GM23248 (cell line): ENCODE results near the gene NCOA4. TPM values are rescaled to one million over a fixed set of nuclear protein-coding genes. Genes with fewer than 3 reads are reported as not detected.

ENCODE experiments used
- DNase-seq: peaks from one replicate; pipeline ENCODE4 v3.0.0-alpha.2; 2015
- H2AFZ ChIP-seq: fragments of 200-600 bp; sonication (generic); 2 replicates; pipeline ENCODE4 v1.6.1; 2016; ENCODE audit warnings: antibody characterized with exemption
- H3F3A ChIP-seq: fragments of 200-600 bp; sonication (generic); 2 replicates; pipeline ENCODE4 v1.6.1; 2016; ENCODE audit warnings: mild to moderate bottlenecking, antibody characterized with exemption, mixed run types; ENCODE audit not compliant: insufficient read depth
- H3K27ac ChIP-seq: fragments of 200-600 bp; sonication (generic); 2 replicates; pipeline ENCODE4 v1.5.1; 2016; ENCODE audit warnings: mild to moderate bottlenecking
- H3K27me3 ChIP-seq: fragments of 200-600 bp; sonication (generic); replicated peaks from 2 replicates; pipeline ENCODE4 v1.6.1; 2016; ENCODE audit warnings: mild to moderate bottlenecking; ENCODE audit not compliant: insufficient read depth
- H3K36me3 ChIP-seq: fragments of 200-600 bp; sonication (generic); 2 replicates; pipeline ENCODE4 v1.6.1; 2016; ENCODE audit warnings: low read depth, mild to moderate bottlenecking
- H3K4me1 ChIP-seq: fragments of 200-600 bp; sonication (generic); 2 replicates; pipeline ENCODE4 v1.6.1; 2016; ENCODE audit warnings: mild to moderate bottlenecking; ENCODE audit not compliant: insufficient read depth
- H3K4me2 ChIP-seq: fragments of 200-600 bp; sonication (generic); one replicate; pipeline ENCODE4 v1.6.1; 2016; ENCODE audit warnings: mild to moderate bottlenecking; ENCODE audit not compliant: unreplicated experiment
- H3K4me3 ChIP-seq: fragments of 200-600 bp; sonication (generic); 2 replicates; pipeline ENCODE4 v1.5.1; 2016; ENCODE audit warnings: mild to moderate bottlenecking
- H3K79me2 ChIP-seq: fragments of 200-600 bp; sonication (generic); 2 replicates; pipeline ENCODE4 v1.6.1; 2016; ENCODE audit warnings: mild to moderate bottlenecking; ENCODE audit not compliant: insufficient read depth
- H3K9ac ChIP-seq: fragments of 200-600 bp; sonication (generic); 2 replicates; pipeline ENCODE4 v1.6.1; 2016; ENCODE audit warnings: mild to moderate bottlenecking
- H3K9me2 ChIP-seq: fragments of 200-600 bp; sonication (generic); 2 replicates; pipeline ENCODE4 v1.6.1; 2016; ENCODE audit warnings: mixed run types, mild to moderate bottlenecking, moderate library complexity; ENCODE audit not compliant: insufficient read depth
- H3K9me3 ChIP-seq: fragments of 200-600 bp; sonication (generic); one replicate; pipeline ENCODE4 v1.6.1; 2017; ENCODE audit warnings: low read depth
- H4K20me1 ChIP-seq: fragments of 200-600 bp; sonication (generic); 2 replicates; pipeline ENCODE4 v1.6.0; 2016; ENCODE audit not compliant: insufficient read depth
- EZH2 ChIP-seq: fragments of 200-600 bp; sonication (generic); IDR thresholded peaks from 2 replicates; pipeline ENCODE4 v1.6.1; 2018; ENCODE audit warnings: antibody characterized with exemption, mild to moderate bottlenecking; ENCODE audit not compliant: insufficient read depth, poor library complexity, severe bottlenecking
- EZH2phosphoT487 ChIP-seq: fragments of 200-600 bp; sonication (generic); IDR thresholded peaks from 2 replicates; pipeline ENCODE4 v1.6.1; 2018; ENCODE audit warnings: antibody characterized with exemption, moderate library complexity, mild to moderate bottlenecking, low read depth; ENCODE audit not compliant: insufficient read depth
- WGBS, 2 experiments: methylation state at CpG; one replicate each; pipeline ENCODE4 v1.1.6; 2015 to 2017; ENCODE audit warnings: low lambda C conversion rate in 2 of 2, low coverage in 1 of 2; ENCODE audit errors: missing lambda C conversion rate in 2 of 2; 5-methylcytosine and 5-hydroxymethylcytosine counted together
- in situ Hi-C: fragments of 300-500 bp; cut with MboI; formaldehyde crosslinking; loops from 2 replicates; pipeline ENCODE4 v1.15.0; 2020
- polyA plus RNA-seq: library from polyadenylated mRNA; unstranded; fragments of >200 nt; fragmentation: Nextera tagmentation; extraction: Ambion mirVana; gene quantifications from 2 replicates; pipeline ENCODE4 v1.2.1, GENCODE V29; 2016
- total RNA-seq: library from RNA; depleted of rRNA; stranded (reverse); fragments of >200 nt; shearing (Covaris generic); gene quantifications from 2 replicates; pipeline ENCODE4 v1.2.3, GENCODE V29; 2014

The NCOA4 gene
- total and polyA plus RNA-seq, 2 experiments from 2014 or later = 112 to 164 TPM

DNA sequence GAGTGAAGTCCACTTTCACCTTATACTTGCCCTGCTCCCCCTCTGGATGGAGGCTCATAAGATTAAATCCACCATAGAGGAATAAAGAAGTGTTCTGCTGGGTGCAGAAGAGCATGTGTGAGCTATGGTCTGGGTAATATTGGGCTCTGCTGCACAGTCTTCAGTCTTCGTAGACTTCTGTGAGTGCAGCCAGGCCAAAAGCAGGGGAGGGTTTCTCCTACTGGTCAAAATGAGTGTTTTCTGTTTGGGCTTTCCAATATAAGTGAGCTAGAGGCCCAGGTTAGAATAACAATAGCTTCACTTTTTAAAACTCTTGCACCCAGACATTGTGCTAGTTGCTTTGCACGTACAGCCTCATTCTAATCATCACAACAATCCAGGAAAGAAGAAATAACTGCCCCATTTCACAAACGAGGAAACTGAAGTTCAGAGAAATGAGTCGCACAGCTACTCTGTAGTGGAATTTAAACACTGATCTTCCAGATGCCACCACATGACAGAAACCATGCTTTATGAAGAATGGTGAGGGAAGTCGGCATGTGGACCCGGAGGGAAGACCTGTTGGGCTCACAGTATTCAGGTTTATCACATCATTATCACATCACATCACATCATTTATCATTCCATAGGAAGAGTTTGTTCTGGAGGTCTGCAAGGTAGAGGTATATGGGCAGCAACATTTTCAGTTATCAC, 39.5 kb upstream of the NCOA4 start:
- H3K4me2 ChIP-seq = no peak overlapping the region
- H3K79me2 ChIP-seq = no peaks in the 10 kb centered on the region
- H3F3A ChIP-seq = no peaks in the 10 kb centered on the region
- no peaks in the 10 kb centered on the region for H3K36me3 ChIP-seq
- H4K20me1 ChIP-seq = no peaks in the 10 kb centered on the region
- TF ChIP-seq EZH2phosphoT487 = no peak
- no peak overlapping the region for H3K27ac ChIP-seq
- no peaks in the 10 kb centered on the region for H3K4me1 ChIP-seq
- in situ Hi-C loops = no loop called here
- no peak for DNase-seq
- no peaks in the 10 kb centered on the region; the same call in 1 of the 2 replicates for H3K27me3 ChIP-seq
- H3K4me3 ChIP-seq = no peak overlapping the region
- H3K9me3 ChIP-seq = no peaks in the 10 kb centered on the region
- no peaks in the 10 kb centered on the region for H3K9me2 ChIP-seq
- WGBS, 2 experiments = 47 to 51% methylated on average over 6 of the region's 6 CpGs
- H2AFZ ChIP-seq = no peak overlapping the region
- H3K9ac ChIP-seq = no peak overlapping the region

DNA sequence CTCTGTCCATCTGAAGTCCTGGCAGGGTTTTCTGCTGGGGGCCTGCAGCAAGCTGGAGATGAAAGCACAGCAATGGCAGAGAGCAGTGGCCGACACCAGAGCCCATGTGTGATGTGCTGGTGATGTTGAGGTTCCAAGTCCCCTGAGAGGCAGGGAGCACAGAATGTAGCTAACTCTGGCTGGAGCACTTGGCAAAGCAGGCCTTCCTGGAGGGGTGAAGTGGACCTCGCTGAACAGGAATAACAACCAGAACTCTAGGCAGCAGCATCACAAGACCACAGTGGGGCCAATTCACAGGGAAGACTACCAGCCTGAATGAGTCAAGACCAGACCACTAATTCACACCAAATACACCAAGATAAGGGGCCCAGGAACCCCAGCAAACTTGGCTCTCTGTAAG, 38.5 kb upstream of the NCOA4 start:
- Histone ChIP-seq H3K4me3 (no peak overlapping the region), H3K9me3 (no peaks in the 10 kb centered on the region), H3K36me3 (no peaks in the 10 kb centered on the region), H3K4me1 (no peaks in the 10 kb centered on the region), H3K27me3 (no peaks in the 10 kb centered on the region; the same call in 1 of the 2 replicates), H3K4me2 (no peak overlapping the region), H4K20me1 (no peaks in the 10 kb centered on the region), H2AFZ (no peak overlapping the region), H3K9ac (no peak overlapping the region), H3K9me2 (no peaks in the 10 kb centered on the region), H3F3A (no peaks in the 10 kb centered on the region), H3K27ac (no peak overlapping the region), H3K79me2 (no peaks in the 10 kb centered on the region)
- no peak for DNase-seq
- TF ChIP-seq EZH2phosphoT487 (no peak), EZH2 (no peak)
- in situ Hi-C loops = no loop called here
- WGBS, 2 experiments = 34 to 39% methylated on average over 2 of the region's 2 CpGs

DNA sequence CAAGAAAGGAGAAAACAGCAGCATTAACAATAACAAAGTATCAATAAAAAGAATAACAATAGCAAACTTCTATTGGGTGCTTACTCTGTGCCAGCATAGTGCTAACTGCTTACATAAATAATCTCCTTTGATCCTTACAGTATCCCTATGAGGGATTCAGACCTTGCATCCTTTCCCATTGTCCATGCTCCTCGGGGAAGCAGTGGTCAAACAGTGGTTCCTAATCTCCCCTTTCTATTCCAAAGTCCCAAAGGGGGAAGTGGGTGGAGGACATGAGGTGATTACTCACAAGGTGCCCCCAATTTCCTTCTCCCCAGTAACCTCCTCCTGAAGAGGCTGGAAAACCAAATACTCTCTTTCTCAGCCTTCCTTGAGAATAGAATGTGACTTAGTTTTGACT, 37.7 kb upstream of the NCOA4 start:
- no peak for DNase-seq
- no peak overlapping the region for H2AFZ ChIP-seq
- no peaks in the 10 kb centered on the region for H3K9me3 ChIP-seq
- H3K27ac ChIP-seq = no peak overlapping the region
- no peak overlapping the region for H3K4me2 ChIP-seq
- no peaks in the 10 kb centered on the region; the same call in 1 of the 2 replicates for H3K27me3 ChIP-seq
- no peaks in the 10 kb centered on the region for H3K36me3 ChIP-seq
- no peaks in the 10 kb centered on the region for H3K4me1 ChIP-seq
- in situ Hi-C loops = no loop called here
- WGBS, 2 experiments = 15 to 42% methylated on average over 1 of the region's 1 CpG
- H4K20me1 ChIP-seq = no peaks in the 10 kb centered on the region
- H3K4me3 ChIP-seq = no peak overlapping the region
- H3F3A ChIP-seq = no peaks in the 10 kb centered on the region
- no peaks in the 10 kb centered on the region for H3K79me2 ChIP-seq
- no peak overlapping the region for H3K9ac ChIP-seq
- no peaks in the 10 kb centered on the region for H3K9me2 ChIP-seq
- TF ChIP-seq EZH2phosphoT487 (no peak), EZH2 (no peak)

DNA sequence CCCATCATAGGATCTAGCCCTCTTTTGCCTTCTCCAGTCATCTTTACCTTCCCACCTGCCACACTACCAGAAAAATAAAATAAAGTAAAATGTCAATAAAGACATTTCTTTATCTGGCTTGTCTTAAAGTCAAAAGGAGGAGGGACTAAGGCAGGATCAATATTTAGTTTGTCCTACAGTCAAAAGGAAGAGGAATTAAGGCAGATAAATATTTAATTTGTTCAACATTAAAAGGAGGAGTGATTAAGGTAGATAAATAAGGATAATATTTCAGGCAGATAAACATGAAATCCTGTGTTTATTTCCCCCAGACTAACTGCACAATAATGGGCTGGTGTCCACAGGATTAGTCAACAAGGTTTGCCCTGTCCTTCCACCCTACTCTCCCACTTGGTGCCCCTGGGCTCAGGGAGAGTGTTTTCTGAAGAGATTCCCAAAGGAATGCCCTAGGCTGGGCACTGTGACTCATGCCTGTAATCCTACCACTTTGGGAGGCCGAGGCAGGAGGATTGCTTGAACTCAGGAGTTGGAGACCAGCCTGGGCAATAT, 33.9 kb upstream of the NCOA4 start:
- H3K27me3 ChIP-seq = no peaks in the 10 kb centered on the region; the same call in none of the 2 replicates
- no peaks in the 10 kb centered on the region for H4K20me1 ChIP-seq
- H2AFZ ChIP-seq = no peak overlapping the region
- TF ChIP-seq EZH2 = no peak
- no peak for TF ChIP-seq EZH2phosphoT487
- H3K4me3 ChIP-seq = no peak overlapping the region
- H3K4me1 ChIP-seq = no peaks in the 10 kb centered on the region
- H3F3A ChIP-seq = no peaks in the 10 kb centered on the region
- no peaks in the 10 kb centered on the region for H3K9me2 ChIP-seq
- H3K79me2 ChIP-seq = no peaks in the 10 kb centered on the region
- H3K9me3 ChIP-seq = no peaks in the 10 kb centered on the region
- 32 to 35% methylated on average over 1 of the region's 1 CpG for WGBS, 2 experiments
- H3K9ac ChIP-seq = no peak overlapping the region
- H3K36me3 ChIP-seq = no peaks in the 10 kb centered on the region
- DNase-seq = no peak
- H3K4me2 ChIP-seq = no peak overlapping the region
- no peak overlapping the region for H3K27ac ChIP-seq
- in situ Hi-C loops = no loop called here
